Prostate gland (tissue), 2 donors: ENCODE results near the gene EPYC.

Source experiments
- CTCF ChIP-seq, 4 experiments: fragments of 200-600 bp in 2 of 4; fragments of 450-650 bp in 2 of 4; sonication (generic) in 2 of 4; IDR thresholded peaks; 1 replicate in 3 of 4; 2 replicates in 1 of 4; pipeline ENCODE4 v1.5.1; 2016 to 2019; ENCODE audit warnings: antibody characterized with exemption in 4 of 4, mild to moderate bottlenecking in 2 of 4, moderate library complexity in 2 of 4
- POLR2A ChIP-seq: fragments of 450-650 bp; IDR thresholded peaks from one replicate; pipeline ENCODE4 v1.6.1; 2016; ENCODE audit warnings: antibody characterized with exemption, mild to moderate bottlenecking

GRCh38 chr12:91009319-91009950 is 4.7 kb upstream of the EPYC start:
- TF ChIP-seq CTCF (IDR thresholded peaks at IDR 0.05) (no peak), POLR2A (no peak)
